PC-9 (cell line): ENCODE results near the gene CFL1.

Source experiments
- EZH2 ChIP-seq: fragments of 200-600 bp; sonication (generic); IDR thresholded peaks from 2 replicates; pipeline ENCODE4 v1.8.0; 2017; ENCODE audit warnings: antibody characterized with exemption, low read depth
- TF ChIP-seq, protein P1 (sequence below): fragments of 200-600 bp; sonication (generic); conservative IDR thresholded peaks from 2 replicates; pipeline ENCODE4 v1.6.1; 2017; ENCODE audit warnings: mixed run types, antibody characterized with exemption, mild to moderate bottlenecking, moderate library complexity

DNA sequence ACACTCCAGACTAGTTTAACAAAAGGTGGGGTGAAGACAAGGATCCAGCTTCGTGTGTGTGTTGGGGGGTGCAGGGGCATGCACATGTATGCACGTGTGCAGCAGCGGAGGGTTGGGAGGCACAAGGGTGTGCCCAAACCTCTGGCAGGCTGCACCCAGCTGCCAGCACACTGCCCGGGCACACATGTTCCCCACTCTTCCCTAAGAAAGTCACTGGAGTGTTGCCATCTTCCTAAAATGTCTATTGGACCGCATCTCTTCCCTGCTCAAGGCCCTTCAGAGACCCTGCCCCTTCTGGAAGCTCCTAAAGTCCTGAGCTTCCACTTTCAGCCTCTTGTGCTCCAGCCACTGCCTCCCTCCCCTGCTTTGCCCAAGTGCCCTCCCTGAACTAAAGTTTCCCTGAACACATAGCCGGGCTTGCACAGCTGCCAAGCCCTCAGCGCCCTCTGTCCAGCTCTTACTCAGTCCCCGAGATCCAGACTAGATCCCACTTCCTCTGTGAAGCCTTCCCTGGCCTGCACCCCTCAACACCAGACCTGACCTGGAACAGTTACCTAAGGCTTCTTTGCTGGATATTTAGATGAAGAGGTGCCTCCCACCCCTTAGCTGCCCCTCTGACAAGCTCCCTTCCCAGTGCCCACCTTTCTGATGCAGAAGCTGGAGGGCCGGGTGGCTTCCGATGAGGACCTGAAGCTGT, 6.0 kb downstream of the CFL1 start:
- TF ChIP-seq EZH2, result no peak
- TF ChIP-seq, protein P1, sequence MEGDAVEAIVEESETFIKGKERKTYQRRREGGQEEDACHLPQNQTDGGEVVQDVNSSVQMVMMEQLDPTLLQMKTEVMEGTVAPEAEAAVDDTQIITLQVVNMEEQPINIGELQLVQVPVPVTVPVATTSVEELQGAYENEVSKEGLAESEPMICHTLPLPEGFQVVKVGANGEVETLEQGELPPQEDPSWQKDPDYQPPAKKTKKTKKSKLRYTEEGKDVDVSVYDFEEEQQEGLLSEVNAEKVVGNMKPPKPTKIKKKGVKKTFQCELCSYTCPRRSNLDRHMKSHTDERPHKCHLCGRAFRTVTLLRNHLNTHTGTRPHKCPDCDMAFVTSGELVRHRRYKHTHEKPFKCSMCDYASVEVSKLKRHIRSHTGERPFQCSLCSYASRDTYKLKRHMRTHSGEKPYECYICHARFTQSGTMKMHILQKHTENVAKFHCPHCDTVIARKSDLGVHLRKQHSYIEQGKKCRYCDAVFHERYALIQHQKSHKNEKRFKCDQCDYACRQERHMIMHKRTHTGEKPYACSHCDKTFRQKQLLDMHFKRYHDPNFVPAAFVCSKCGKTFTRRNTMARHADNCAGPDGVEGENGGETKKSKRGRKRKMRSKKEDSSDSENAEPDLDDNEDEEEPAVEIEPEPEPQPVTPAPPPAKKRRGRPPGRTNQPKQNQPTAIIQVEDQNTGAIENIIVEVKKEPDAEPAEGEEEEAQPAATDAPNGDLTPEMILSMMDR, result no peak
